ENCODE data around the gene IL1R1. TPM values are rescaled to one million over a fixed set of nuclear protein-coding genes. Genes with fewer than 3 reads are reported as not detected.

The IL1R1 gene
- total RNA-seq, 2 experiments from 2014 or later: not detected

DNA sequence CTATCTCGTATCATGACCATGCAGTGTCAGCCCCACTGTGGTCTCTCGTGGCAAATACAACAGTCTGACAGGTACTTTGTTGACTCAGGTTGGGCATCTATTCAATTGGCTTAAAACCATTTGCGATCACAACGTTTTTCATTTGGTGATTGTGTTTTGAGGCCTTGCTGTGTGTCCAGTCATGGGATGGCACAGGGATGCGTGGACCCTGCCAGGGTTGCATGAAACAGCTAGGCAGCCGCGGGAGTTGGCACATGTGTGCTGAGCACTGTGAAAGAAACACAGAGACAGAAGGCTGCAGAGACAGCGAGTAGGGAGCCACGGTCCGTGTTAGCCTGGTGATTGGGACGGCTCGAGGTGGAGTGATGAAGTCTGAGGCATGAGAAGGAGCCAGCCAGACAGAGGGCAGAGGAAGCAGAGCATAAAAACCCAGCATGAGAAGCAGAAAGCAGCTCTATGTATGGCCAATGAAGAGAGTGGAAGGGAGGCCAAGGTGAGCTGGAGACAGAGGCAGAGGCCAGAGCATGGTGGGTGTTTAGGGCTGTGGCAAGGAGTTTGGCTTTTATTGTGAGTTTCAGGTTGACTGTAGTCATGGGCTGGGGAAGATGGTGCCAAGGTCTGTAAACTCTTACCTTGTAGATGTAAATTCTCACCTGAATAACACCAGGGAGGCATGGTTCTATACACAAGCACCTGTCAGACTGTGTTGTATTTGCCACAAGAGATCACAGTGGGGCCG lies 31.8 kb upstream of the IL1R1 start:
- H3K4me3 ChIP-seq (ENCODE audit: low read depth, low read length, poor library complexity, severe bottlenecking): no peak overlapping the region
- BruUV-seq (replicated peaks): no TSS peak

DNA sequence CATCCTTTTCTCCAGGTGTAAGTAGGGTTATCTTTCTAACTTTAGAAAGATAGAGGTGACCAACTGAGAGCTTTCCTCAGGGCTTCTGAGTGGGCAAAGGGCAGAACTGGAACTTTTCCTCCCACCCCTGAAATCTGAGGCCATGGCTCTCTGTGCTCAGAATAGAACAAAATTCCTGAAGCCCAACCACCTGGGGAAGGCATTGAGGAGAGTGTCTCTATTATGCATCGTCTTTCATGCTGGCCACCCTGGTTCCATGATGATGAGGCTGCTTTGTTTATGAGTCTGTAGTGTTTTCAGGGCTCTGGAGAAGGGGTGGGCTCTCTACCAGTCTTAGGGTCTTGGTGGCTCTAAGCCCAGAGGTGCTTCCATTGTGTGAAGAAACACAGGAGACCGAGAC lies 30.7 kb upstream of the IL1R1 start:
- no peaks in the 10 kb centered on the region for H3K36me3 ChIP-seq (ENCODE audit: insufficient read depth, low read length)

More for the DNA sequence above, 31.8 kb upstream of the IL1R1 start:
- H3K4me1 ChIP-seq (ENCODE audit: insufficient read depth, low read length, poor library complexity, severe bottlenecking): no peaks in the 10 kb centered on the region
- H2AFZ ChIP-seq (ENCODE audit: low read length): no peak overlapping the region
- H3K9me2 ChIP-seq (ENCODE audit: insufficient read depth, low read length): no peaks in the 10 kb centered on the region
- POLR2A ChIA-PET: no interaction called here
- H3K79me2 ChIP-seq (ENCODE audit: insufficient read depth, low read depth, low read length): no peaks in the 10 kb centered on the region
- H3K27ac ChIP-seq (ENCODE audit: low read depth, low read length, poor library complexity, severe bottlenecking): no peak overlapping the region
- no peaks in the 10 kb centered on the region for H3K36me3 ChIP-seq (ENCODE audit: insufficient read depth, low read length)
- intact Hi-C loops (cut with micrococcal nuclease; ENCODE audit: unreplicated experiment): no loop called here
- CTCF ChIA-PET (ENCODE audit: unreplicated experiment): no interaction called here
- DNase-seq (ENCODE audit: low spot score): no peak
- TF ChIP-seq, protein P1, sequence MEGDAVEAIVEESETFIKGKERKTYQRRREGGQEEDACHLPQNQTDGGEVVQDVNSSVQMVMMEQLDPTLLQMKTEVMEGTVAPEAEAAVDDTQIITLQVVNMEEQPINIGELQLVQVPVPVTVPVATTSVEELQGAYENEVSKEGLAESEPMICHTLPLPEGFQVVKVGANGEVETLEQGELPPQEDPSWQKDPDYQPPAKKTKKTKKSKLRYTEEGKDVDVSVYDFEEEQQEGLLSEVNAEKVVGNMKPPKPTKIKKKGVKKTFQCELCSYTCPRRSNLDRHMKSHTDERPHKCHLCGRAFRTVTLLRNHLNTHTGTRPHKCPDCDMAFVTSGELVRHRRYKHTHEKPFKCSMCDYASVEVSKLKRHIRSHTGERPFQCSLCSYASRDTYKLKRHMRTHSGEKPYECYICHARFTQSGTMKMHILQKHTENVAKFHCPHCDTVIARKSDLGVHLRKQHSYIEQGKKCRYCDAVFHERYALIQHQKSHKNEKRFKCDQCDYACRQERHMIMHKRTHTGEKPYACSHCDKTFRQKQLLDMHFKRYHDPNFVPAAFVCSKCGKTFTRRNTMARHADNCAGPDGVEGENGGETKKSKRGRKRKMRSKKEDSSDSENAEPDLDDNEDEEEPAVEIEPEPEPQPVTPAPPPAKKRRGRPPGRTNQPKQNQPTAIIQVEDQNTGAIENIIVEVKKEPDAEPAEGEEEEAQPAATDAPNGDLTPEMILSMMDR (conservative IDR thresholded peaks at IDR 0.05; ENCODE audit: low read length): no peak
- no peak for TF ChIP-seq EZH2phosphoT487 (IDR thresholded peaks at IDR 0.05; ENCODE audit: borderline replicate concordance, low read depth, low read length)
- no peaks in the 10 kb centered on the region for H4K20me1 ChIP-seq (ENCODE audit: insufficient read depth, low read length)
- no peak overlapping the region for H3K4me2 ChIP-seq (ENCODE audit: low read length)
- H3K9me3 ChIP-seq (ENCODE audit: low read length): no peaks in the 10 kb centered on the region

DNA sequence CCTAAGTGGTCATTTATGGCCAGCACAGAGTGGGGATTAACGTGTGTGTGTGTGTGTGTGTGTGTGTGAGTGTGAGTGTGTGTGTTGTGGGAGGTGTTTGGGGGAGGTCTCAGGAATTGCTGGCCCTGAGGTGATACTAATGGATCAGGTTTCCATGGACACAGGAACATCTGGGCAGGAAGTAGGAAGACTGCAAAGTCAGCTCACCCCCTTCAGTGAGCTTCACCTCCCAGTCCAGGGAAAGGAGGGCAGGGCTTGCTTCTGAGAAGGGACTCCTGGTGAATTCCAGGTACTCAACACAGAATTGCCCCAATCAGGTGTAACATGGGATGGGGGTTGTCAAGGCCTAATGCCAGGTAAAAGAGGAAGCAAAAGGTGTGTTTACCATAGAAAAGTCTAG lies 30.3 kb upstream of the IL1R1 start:
- Histone ChIP-seq H3K9me2 (ENCODE audit: insufficient read depth, low read length) (no peaks in the 10 kb centered on the region), H3K27ac (ENCODE audit: low read depth, low read length, poor library complexity, severe bottlenecking) (no peak overlapping the region), H3K4me1 (ENCODE audit: insufficient read depth, low read length, poor library complexity, severe bottlenecking) (no peaks in the 10 kb centered on the region), H3K9me3 (ENCODE audit: low read length) (no peaks in the 10 kb centered on the region), H4K20me1 (ENCODE audit: insufficient read depth, low read length) (no peaks in the 10 kb centered on the region), H3K79me2 (ENCODE audit: insufficient read depth, low read depth, low read length) (no peaks in the 10 kb centered on the region), H3K4me2 (ENCODE audit: low read length) (no peak overlapping the region), H2AFZ (ENCODE audit: low read length) (no peak overlapping the region), H3K36me3 (ENCODE audit: insufficient read depth, low read length) (no peaks in the 10 kb centered on the region), H3K4me3 (ENCODE audit: low read depth, low read length, poor library complexity, severe bottlenecking) (no peak overlapping the region)
- intact Hi-C loops (cut with micrococcal nuclease; ENCODE audit: unreplicated experiment): no loop called here
- TF ChIP-seq, protein P1 (conservative IDR thresholded peaks at IDR 0.05; ENCODE audit: low read length): no peak
- TF ChIP-seq EZH2phosphoT487 (IDR thresholded peaks at IDR 0.05; ENCODE audit: borderline replicate concordance, low read depth, low read length): no peak
- CTCF ChIA-PET (ENCODE audit: unreplicated experiment): no interaction called here
- no peak for DNase-seq (ENCODE audit: low spot score)
- BruUV-seq (replicated peaks): no TSS peak
- POLR2A ChIA-PET: interaction anchor here (0.7 kb wide), 1 partner anchor 74 kb away, joined by 3 read pairs; no protein-coding TSS in a partner anchor

More for the DNA sequence above, 30.7 kb upstream of the IL1R1 start:
- no peak for DNase-seq (ENCODE audit: low spot score)
- Histone ChIP-seq H3K4me1 (ENCODE audit: insufficient read depth, low read length, poor library complexity, severe bottlenecking) (no peaks in the 10 kb centered on the region), H3K27ac (ENCODE audit: low read depth, low read length, poor library complexity, severe bottlenecking) (no peak overlapping the region), H3K79me2 (ENCODE audit: insufficient read depth, low read depth, low read length) (no peaks in the 10 kb centered on the region), H3K4me2 (ENCODE audit: low read length) (no peak overlapping the region), H3K4me3 (ENCODE audit: low read depth, low read length, poor library complexity, severe bottlenecking) (no peak overlapping the region), H4K20me1 (ENCODE audit: insufficient read depth, low read length) (no peaks in the 10 kb centered on the region), H2AFZ (ENCODE audit: low read length) (no peak overlapping the region), H3K9me3 (ENCODE audit: low read length) (no peaks in the 10 kb centered on the region), H3K9me2 (ENCODE audit: insufficient read depth, low read length) (no peaks in the 10 kb centered on the region)
- ChIA-PET CTCF (ENCODE audit: unreplicated experiment) (no interaction called here), POLR2A (no interaction called here)
- no TSS peak for BruUV-seq (replicated peaks)
- intact Hi-C loops (cut with micrococcal nuclease; ENCODE audit: unreplicated experiment): no loop called here
- no peak for TF ChIP-seq EZH2phosphoT487 (IDR thresholded peaks at IDR 0.05; ENCODE audit: borderline replicate concordance, low read depth, low read length)
- TF ChIP-seq, protein P1 (conservative IDR thresholded peaks at IDR 0.05; ENCODE audit: low read length): no peak

Measured in OCI-LY7 (cell line).